ENCODE measurements around the gene COL6A1.

- TF ChIP-seq CTCF (IDR thresholded peaks at IDR 0.05; ENCODE audit: low read depth, low read length, poor library complexity, severe bottlenecking) (no peak), EZH2phosphoT487 (IDR thresholded peaks at IDR 0.05; ENCODE audit: borderline replicate concordance, low read length) (no peak)
Measured at GRCh38 chr21:45982092-45982757, 655 bp downstream of the COL6A1 start.

All from DOHH2 (cell line).